Astrocyte of the hippocampus (primary cell): ENCODE data around the gene TLCD1.

Experiments used
- DNase-seq: peaks from one replicate; pipeline ENCODE4 v3.0.0; 2011; ENCODE audit warnings: low read depth, low spot score

Gene TLCD1

GRCh38 chr17:28712705-28713415 lies 13.2 kb downstream of the TLCD1 start:
- no peak for DNase-seq

GRCh38 chr17:28712032-28712704 lies 13.9 kb downstream of the TLCD1 start:
- DNase-seq = peak; percentile 17

- no peak for DNase-seq
Observed at GRCh38 chr17:28711723-28712031, 14.4 kb downstream of the TLCD1 start, which contains the start of gene PROCA1. Gene PROCA1, minus strand, starts transcription at chr17:28711888. Its CDS starts 228 bp downstream, at chr17:28711660.

GRCh38 chr17:28710861-28711722 lies 14.9 kb downstream of the TLCD1 start:
- DNase-seq = peak; percentile 97

GRCh38 chr17:28707339-28707720 lies 18.7 kb downstream of the TLCD1 start:
- no peak for DNase-seq

DNA sequence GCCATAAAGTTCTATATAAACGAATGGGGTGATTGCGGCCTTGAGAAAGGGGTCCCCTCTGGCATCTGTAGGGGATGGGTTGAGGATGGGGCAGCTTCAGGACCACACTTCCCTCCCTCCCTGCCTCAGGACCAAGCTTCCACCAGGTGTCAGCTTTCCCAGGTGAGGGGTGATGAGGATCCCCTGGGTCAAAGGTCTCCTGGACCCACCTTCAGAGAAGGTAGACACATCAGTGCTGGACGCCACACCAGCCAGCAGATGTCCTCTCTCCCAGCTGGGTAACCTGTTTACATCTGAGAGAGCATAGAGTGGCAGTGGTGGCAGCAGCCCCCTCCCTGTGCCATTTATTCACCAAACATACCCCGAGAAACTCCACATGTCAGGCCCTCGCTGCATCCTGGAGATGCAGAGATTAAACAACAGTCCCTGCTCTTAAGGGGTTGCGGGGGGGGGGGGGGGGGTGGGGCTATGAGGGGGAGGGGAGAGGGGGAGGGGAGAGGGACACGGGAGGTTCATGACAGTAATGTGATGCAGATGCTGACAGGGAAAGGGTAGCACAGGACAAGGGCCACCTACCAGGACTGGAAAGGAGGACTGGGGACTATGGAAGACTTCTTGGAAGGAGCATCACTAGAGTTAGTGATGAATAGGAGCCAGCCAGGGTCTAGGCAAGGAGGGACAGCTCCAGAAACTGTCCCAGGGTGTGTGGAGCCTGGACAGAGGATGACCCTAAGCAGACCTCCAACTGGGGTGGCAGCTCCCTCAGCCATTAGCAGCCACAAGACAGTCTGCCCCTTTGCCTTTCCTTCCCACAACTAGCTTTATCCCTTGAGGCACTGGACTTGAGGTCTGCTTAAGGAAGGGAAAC lies 19.3 kb downstream of the TLCD1 start:
- no peak for DNase-seq

DNA sequence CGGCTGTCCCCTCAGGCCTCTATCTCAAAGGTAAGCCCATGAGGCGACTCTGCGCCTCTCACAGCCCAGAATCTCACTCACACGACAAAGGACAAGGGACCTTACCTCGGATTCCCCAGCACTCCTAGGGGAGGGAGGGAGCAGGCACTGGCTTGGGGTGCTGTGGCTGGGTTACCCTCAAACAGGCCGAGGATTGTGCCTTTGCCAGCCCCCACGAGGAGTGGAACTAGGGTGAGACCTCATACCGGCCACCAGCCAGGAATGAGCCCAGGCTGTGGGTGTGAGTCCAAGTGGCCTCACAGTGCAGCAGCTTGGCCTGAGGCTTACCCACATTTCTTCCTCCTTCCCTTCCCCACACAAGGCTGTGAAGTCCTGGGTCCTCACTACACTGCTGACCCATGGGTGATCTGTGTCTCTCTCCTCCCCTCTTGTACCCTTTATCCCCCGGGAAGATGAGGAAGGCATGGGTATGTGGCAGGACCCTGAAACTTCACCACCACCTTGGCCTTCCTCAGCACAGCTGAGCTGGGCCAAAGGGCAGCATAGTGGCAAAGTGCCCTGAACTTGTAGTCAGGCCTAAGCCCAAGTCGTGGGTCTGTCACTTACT lies 20.2 kb downstream of the TLCD1 start:
- DNase-seq = no peak

GRCh38 chr17:28705074-28705659 lies 20.9 kb downstream of the TLCD1 start:
- DNase-seq = no peak

DNA sequence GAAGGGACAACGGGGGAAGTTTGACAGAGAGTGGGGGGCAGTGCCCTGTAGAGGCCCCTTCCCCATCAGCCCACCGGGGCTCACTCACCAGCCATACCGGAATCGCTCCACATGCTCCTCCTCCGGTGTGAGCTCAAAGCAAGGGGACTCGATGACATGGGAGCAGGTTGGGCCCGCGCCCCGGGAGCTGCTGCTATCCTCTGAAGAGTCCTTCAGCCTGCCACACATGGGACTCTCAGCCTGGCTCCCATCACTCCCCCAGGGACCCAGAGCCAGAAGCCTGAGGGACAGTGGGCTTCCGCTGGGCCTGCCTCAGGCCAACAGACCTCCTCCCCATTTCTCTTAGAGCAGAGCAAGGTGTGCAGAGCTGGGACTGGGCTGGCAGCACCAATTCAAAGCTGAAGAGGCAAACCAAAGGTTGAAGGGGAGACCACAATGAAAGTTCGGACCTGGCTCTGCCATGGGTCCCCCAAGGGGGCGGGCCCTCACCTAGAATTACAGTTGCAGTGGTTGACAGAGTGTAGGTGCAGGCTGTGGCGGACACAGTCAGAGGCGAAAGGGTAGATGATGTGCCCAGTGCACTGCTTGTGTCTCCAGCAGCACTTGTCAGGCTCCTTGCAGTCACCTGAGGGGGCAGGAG lies 21.7 kb downstream of the TLCD1 start:
- no peak for DNase-seq

GRCh38 chr17:28703552-28704218 lies 22.3 kb downstream of the TLCD1 start:
- DNase-seq = no peak

DNA sequence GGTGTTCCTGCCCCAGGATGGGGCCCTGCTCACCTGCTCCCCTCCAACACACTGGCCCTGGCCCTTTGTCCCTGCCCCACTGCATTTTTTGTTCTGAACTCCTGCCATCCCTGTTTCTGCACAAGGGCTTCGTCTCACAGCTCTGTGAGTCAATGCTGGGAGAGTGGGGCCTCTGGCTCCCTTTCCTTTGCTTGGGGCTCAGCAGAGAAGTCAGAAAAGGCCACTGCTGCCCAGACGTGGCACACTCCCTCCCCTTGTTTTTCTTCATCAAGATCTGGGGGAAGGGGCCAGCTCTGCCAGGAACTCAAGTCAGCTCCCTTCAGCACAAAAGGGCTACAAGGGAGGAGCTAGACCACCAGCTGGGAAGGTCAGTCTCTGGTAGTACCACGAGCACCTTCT lies 23.3 kb downstream of the TLCD1 start:
- peak; percentile 14 for DNase-seq

DNA sequence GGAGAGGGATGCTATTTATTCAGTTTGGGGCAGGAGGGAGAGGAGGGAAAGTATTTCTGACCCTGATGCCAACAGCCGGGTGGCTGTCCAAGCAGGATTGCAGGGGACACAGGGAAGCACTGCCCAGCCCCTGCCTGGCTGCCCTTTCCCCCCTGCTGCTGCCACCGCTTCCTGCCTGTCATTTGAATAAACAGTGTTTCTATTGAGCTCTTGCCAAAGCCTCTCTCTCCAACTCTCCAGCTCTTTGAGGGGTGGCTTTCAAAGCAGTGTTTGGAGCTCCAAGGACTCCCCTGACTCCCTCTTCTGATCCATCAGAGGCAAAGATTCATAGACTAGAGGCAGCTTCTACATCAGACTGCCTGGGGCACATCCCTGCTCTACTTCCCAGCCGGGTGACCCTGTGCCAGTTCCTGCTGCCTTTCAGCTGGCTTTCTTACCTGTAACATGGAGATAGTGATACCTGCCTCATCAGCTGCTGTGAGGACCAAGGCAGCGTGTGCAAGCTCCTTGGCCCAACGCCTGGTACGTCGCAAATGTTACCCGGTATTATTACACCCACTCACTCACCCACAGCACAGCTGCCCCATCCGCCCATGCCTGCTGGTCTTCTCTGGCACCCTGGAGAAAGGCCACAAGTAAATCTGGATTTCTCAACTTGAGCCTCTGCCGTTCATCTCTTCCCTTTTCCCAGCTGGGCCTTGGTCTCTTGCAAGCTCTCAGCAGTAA lies 23.8 kb downstream of the TLCD1 start:
- DNase-seq = peak; percentile 53

DNA sequence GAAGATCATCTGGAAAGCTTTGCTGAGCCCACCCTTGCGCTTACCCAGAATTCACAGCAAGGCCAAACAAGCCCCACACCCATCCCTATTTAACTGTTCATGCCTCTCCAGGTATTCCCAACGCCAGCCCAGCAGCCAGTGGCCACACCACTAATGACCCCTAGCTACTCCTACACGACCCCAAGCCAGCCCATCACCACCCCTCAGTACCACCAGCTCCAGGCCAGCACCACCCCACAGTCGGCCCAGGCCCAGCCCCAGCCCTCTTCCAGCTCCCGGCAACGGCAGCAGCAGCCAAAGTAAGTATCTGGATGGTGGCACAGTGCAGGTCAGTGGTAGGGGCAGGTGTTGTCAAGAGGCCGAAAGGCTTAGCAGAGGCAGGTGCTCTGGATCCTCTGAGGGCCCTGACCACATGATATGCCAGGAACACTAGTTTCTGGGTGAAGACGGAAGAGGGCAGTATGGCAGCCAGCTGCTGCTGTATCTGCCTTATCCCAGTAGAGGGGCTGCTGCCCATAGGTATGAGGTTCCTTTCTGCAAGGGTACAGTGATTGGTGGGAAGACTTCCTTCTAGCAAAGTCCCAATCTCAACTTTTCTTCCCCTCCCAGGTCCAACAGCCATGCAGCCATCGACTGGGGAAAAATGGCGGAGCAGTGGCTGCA lies 25.1 kb downstream of the TLCD1 start:
- no peak for DNase-seq

DNA sequence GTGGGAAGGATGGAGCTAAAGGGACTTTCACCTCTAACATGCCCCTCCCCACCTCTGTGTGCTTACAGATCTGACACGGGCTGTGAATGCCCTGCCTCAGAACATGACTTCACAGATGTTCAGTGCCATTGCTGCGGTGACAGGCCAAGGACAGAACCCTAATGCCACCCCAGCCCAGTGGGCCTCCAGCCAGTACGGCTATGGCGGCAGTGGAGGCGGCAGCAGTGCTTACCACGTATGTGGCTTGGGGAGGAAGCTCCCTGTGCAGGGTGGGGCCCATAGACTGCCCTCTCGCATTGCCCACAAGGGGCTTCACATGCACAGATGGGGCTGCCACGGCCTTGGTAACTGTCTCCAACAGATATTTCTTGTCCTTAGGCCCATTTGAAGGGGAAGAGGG lies 25.8 kb downstream of the TLCD1 start:
- no peak for DNase-seq

DNA sequence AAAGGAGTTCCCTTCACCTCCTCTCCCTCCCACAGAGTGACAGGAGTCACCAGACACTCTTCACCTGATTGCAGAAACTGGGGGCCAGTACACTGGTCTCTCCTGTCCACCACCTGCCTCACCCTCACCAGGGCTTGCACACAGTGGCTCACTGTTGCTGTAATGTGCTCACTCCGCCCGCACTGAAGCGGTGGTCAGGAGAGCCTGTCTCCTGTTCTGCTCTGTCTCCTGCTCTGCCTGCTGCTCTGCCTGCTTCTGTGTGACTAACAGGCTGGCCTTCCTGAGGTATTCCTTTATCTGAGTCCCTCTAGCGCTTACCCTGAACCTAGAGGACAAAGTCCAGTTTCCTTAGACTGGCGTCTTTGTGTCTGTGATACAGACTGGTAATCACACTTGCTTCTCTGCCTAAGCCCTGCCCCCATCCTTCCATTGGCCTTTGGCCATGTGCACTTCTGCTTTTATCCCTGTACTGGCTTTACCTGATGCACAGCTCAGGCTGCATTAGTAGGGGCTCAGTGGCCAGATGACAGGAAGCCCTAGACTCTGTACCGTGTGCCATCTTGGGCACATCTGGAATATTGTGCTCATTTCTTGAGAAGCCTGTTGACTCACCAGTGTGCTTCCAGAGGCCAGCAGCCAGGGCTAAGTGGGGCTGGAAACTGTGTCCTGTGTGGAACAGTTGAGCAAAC lies 27.6 kb downstream of the TLCD1 start:
- no peak for DNase-seq

GRCh38 chr17:28693869-28694268 lies 32.2 kb downstream of the TLCD1 start:
- DNase-seq = no peak

- DNase-seq = no peak
Observed at GRCh38 chr17:28689011-28689410, 37.0 kb downstream of the TLCD1 start.

DNA sequence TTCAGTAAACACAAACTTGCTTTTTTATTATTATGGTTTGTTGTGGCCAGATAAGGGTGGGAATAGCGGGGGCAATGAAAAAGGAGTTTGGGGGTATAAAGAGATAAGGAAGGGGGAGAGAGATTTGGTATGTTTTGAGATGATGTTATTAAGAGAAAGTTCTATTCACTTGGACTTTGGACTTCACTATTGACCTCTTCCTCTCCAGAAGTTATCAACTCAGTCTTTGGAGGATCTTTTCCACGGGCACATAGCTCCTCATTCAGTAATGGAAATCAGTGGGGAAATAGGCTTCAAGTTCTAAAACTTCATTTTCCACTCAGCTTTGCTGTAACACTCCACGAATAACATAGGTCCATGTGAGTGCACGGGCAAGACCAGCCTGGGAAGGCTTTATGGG lies 37.6 kb downstream of the TLCD1 start:
- no peak for DNase-seq
